OCI-LY3 (cell line): ENCODE results near the gene ATP4B.

Experiments used
- H2AFZ ChIP-seq: fragments of 200-600, 300-600 bp; shearing (Covaris generic); 2 replicates; pipeline ENCODE4 v1.6.0; 2014; ENCODE audit warnings: antibody characterized with exemption, low read depth, low read length
- H3K27ac ChIP-seq: fragments of 200-600, 300-600 bp; sonication (generic); 2 replicates; pipeline ENCODE4 v1.5.1; 2014; ENCODE audit warnings: mild to moderate bottlenecking, low read length, moderate library complexity, mixed read lengths
- H3K27me3 ChIP-seq: fragments of 200-600, 300-600 bp; sonication (generic); 2 replicates; pipeline ENCODE4 v1.6.1; 2014; ENCODE audit warnings: low read depth, low read length, mixed read lengths
- H3K36me3 ChIP-seq: fragments of 200-600, 300-600 bp; sonication (generic); replicated peaks from 2 replicates; pipeline ENCODE3; 2014; ENCODE audit warnings: low read depth, low read length, mixed read lengths
- H3K4me1 ChIP-seq: fragments of 300-600, 200-600 bp; sonication (generic); 2 replicates; pipeline ENCODE4 v1.6.1; 2014; ENCODE audit warnings: low read length, mixed read lengths
- H3K4me2 ChIP-seq: fragments of 200-600, 300-600 bp; sonication (generic); 2 replicates; pipeline ENCODE4 v1.6.1; 2014; ENCODE audit warnings: low read length, mixed read lengths
- H3K4me3 ChIP-seq: fragments of 300-600, 200-600 bp; sonication (generic); 2 replicates; pipeline ENCODE4 v1.5.1; 2014; ENCODE audit warnings: antibody characterized with exemption, mild to moderate bottlenecking, low read length, moderate library complexity
- H3K79me2 ChIP-seq: fragments of 300-600, 200-600 bp; shearing (Covaris generic); 2 replicates; pipeline ENCODE4 v1.6.1; 2014; ENCODE audit warnings: mild to moderate bottlenecking, low read length, mixed read lengths
- H3K9ac ChIP-seq: fragments of 300-600, 200-600 bp; shearing (Covaris generic); 2 replicates; pipeline ENCODE4 v1.6.0; 2014; ENCODE audit warnings: mild to moderate bottlenecking, low read length, moderate library complexity
- H3K9me3 ChIP-seq: fragments of 200-600, 300-600 bp; shearing (Covaris generic); 2 replicates; pipeline ENCODE4 v1.6.1; 2014; ENCODE audit warnings: low read length, mixed read lengths; ENCODE audit not compliant: insufficient read depth
- H4K20me1 ChIP-seq: fragments of 200-600, 300-600 bp; sonication (generic); 2 replicates; pipeline ENCODE4 v1.6.1; 2016; ENCODE audit warnings: low read length, mixed read lengths; ENCODE audit not compliant: insufficient read depth
- EZH2phosphoT487 ChIP-seq: fragments of 200-600 bp; shearing (Covaris generic); IDR thresholded peaks from 2 replicates; pipeline ENCODE4 v1.6.1; 2018; ENCODE audit warnings: antibody characterized with exemption, mixed run types, low read depth
- TF ChIP-seq, protein P1 (sequence below): fragments of 200-600, 300-600 bp; sonication (generic); IDR thresholded peaks from 2 replicates; pipeline ENCODE4 v1.5.1; 2014; ENCODE audit warnings: antibody characterized with exemption, low read length, low read depth

The ATP4B gene

DNA sequence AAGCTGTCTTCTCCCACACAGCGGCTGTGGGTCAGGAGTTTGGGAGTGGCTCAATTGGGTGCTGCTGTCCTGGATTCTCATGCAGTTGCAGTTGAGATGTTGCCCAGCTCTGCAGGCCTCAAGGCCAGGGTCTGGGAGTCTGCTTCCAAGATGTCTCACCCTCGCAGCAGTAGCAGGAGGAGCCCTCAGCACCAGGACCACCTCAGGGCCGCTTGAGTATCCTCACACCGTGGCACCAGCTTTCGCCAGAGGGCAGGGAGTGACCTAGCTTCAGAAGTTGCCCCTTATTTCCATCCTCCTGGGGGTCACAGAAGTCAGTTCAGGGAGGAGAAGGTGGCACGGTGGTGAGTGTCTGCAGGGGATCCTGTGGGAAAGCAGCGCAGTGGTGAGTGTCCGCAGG lies 52.5 kb downstream of the ATP4B start:
- H3K36me3 ChIP-seq, result peaks cover 44% of the 10 kb centered on the region
- TF ChIP-seq, protein P1, sequence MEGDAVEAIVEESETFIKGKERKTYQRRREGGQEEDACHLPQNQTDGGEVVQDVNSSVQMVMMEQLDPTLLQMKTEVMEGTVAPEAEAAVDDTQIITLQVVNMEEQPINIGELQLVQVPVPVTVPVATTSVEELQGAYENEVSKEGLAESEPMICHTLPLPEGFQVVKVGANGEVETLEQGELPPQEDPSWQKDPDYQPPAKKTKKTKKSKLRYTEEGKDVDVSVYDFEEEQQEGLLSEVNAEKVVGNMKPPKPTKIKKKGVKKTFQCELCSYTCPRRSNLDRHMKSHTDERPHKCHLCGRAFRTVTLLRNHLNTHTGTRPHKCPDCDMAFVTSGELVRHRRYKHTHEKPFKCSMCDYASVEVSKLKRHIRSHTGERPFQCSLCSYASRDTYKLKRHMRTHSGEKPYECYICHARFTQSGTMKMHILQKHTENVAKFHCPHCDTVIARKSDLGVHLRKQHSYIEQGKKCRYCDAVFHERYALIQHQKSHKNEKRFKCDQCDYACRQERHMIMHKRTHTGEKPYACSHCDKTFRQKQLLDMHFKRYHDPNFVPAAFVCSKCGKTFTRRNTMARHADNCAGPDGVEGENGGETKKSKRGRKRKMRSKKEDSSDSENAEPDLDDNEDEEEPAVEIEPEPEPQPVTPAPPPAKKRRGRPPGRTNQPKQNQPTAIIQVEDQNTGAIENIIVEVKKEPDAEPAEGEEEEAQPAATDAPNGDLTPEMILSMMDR, result no peak
- no peak for TF ChIP-seq EZH2phosphoT487

DNA sequence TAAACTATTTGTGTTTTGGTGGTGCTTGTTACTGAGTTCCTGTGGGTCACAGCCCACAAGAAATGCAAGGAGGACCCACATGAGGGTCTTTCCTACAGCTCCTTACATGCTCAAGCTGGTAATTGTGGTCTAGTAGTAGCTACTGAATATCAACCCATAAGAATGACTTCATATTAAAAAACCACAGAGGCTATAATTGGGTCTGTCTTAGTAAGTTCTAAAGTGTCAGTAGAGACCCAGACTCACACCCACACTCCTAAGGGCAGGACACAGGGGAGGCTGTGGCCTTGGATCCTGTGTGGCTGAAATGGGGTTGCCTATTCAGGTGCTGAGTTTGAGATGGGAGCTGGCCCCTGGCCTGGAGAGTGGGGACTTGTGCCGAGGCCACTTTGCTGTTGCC lies 53.8 kb downstream of the ATP4B start:
- no peaks in the 10 kb centered on the region for H3K4me1 ChIP-seq
- peaks cover 41% of the 10 kb centered on the region for H3K36me3 ChIP-seq

More for the DNA sequence above, 52.5 kb downstream of the ATP4B start:
- Histone ChIP-seq H3K27me3 (no peaks in the 10 kb centered on the region), H4K20me1 (peaks cover 99% of the 10 kb centered on the region), H3K79me2 (peaks cover 100% of the 10 kb centered on the region), H3K4me3 (no peak overlapping the region), H3K4me2 (no peak overlapping the region), H3K9ac (no peak overlapping the region), H3K9me3 (no peaks in the 10 kb centered on the region), H3K4me1 (no peaks in the 10 kb centered on the region), H3K27ac (no peak overlapping the region), H2AFZ (no peak overlapping the region)

GRCh38 chr13:113603116-113603710 lies 54.8 kb downstream of the ATP4B start:
- Histone ChIP-seq H3K9ac (no peak overlapping the region), H3K36me3 (peaks cover 41% of the 10 kb centered on the region), H3K79me2 (peaks cover 100% of the 10 kb centered on the region), H3K4me2 (no peak overlapping the region), H2AFZ (no peak overlapping the region), H3K27me3 (no peaks in the 10 kb centered on the region), H3K4me3 (no peak overlapping the region), H3K27ac (no peak overlapping the region), H3K4me1 (no peaks in the 10 kb centered on the region), H3K9me3 (no peaks in the 10 kb centered on the region), H4K20me1 (peaks cover 99% of the 10 kb centered on the region)
- TF ChIP-seq, protein P1, result no peak
- TF ChIP-seq EZH2phosphoT487, result no peak

More for the DNA sequence above, 53.8 kb downstream of the ATP4B start:
- H3K27ac ChIP-seq, result no peak overlapping the region
- no peak overlapping the region for H3K9ac ChIP-seq
- H2AFZ ChIP-seq, result no peak overlapping the region
- H3K27me3 ChIP-seq, result no peaks in the 10 kb centered on the region
- no peak for TF ChIP-seq EZH2phosphoT487
- H3K4me3 ChIP-seq, result no peak overlapping the region
- H3K9me3 ChIP-seq, result no peaks in the 10 kb centered on the region
- no peak overlapping the region for H3K4me2 ChIP-seq
- H3K79me2 ChIP-seq, result peaks cover 100% of the 10 kb centered on the region
- peaks cover 99% of the 10 kb centered on the region for H4K20me1 ChIP-seq

- Histone ChIP-seq H3K4me3 (no peak overlapping the region), H2AFZ (no peak overlapping the region), H3K27me3 (no peaks in the 10 kb centered on the region), H3K27ac (no peak overlapping the region), H3K9me3 (no peaks in the 10 kb centered on the region), H3K36me3 (peaks cover 44% of the 10 kb centered on the region), H4K20me1 (peaks cover 99% of the 10 kb centered on the region), H3K4me2 (no peak overlapping the region), H3K79me2 (peaks cover 100% of the 10 kb centered on the region), H3K4me1 (no peaks in the 10 kb centered on the region), H3K9ac (no peak overlapping the region)
- no peak for TF ChIP-seq EZH2phosphoT487
- TF ChIP-seq, protein P1, result no peak
Measured at GRCh38 chr13:113602291-113602988, 55.6 kb downstream of the ATP4B start.
